ENCODE results near the gene CCBE1.

DNA sequence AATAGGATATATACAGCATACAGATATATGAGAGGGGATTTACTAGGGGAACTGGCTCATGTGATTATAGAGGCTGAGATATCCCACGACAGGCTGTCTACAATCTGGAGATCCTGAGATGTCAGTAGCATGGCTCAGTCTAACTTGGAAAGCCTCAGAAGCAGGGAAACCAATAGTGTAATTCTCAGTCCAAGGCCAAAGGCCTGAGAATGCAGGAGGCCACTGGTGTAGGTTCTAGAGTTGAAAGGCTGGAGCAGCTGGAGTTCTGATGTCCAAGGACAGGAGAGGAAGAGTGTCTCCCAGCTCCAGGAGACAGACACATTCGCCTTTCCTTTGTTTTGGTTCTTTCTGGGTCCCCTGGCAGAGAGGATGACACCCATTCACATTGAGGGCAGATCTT, 20.1 kb upstream of the CCBE1 start:
- no peak for TF ChIP-seq POLR2AphosphoS2 (conservative IDR thresholded peaks at IDR 0.05; ENCODE audit: low read length)
- TF ChIP-seq, protein P1, sequence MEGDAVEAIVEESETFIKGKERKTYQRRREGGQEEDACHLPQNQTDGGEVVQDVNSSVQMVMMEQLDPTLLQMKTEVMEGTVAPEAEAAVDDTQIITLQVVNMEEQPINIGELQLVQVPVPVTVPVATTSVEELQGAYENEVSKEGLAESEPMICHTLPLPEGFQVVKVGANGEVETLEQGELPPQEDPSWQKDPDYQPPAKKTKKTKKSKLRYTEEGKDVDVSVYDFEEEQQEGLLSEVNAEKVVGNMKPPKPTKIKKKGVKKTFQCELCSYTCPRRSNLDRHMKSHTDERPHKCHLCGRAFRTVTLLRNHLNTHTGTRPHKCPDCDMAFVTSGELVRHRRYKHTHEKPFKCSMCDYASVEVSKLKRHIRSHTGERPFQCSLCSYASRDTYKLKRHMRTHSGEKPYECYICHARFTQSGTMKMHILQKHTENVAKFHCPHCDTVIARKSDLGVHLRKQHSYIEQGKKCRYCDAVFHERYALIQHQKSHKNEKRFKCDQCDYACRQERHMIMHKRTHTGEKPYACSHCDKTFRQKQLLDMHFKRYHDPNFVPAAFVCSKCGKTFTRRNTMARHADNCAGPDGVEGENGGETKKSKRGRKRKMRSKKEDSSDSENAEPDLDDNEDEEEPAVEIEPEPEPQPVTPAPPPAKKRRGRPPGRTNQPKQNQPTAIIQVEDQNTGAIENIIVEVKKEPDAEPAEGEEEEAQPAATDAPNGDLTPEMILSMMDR (IDR thresholded peaks at IDR 0.05), result no peak
- no peak for TF ChIP-seq ESRRA (IDR thresholded peaks at IDR 0.05; ENCODE audit: borderline replicate concordance, low read length)
- no peak for TF ChIP-seq RAD21 (conservative IDR thresholded peaks at IDR 0.05 in 1 of 2, IDR thresholded peaks at IDR 0.05 in 1 of 2)
- TF ChIP-seq, protein P2, sequence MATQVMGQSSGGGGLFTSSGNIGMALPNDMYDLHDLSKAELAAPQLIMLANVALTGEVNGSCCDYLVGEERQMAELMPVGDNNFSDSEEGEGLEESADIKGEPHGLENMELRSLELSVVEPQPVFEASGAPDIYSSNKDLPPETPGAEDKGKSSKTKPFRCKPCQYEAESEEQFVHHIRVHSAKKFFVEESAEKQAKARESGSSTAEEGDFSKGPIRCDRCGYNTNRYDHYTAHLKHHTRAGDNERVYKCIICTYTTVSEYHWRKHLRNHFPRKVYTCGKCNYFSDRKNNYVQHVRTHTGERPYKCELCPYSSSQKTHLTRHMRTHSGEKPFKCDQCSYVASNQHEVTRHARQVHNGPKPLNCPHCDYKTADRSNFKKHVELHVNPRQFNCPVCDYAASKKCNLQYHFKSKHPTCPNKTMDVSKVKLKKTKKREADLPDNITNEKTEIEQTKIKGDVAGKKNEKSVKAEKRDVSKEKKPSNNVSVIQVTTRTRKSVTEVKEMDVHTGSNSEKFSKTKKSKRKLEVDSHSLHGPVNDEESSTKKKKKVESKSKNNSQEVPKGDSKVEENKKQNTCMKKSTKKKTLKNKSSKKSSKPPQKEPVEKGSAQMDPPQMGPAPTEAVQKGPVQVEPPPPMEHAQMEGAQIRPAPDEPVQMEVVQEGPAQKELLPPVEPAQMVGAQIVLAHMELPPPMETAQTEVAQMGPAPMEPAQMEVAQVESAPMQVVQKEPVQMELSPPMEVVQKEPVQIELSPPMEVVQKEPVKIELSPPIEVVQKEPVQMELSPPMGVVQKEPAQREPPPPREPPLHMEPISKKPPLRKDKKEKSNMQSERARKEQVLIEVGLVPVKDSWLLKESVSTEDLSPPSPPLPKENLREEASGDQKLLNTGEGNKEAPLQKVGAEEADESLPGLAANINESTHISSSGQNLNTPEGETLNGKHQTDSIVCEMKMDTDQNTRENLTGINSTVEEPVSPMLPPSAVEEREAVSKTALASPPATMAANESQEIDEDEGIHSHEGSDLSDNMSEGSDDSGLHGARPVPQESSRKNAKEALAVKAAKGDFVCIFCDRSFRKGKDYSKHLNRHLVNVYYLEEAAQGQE (IDR thresholded peaks at IDR 0.05), result no peak
- no peak for TF ChIP-seq GATA3 (IDR thresholded peaks at IDR 0.05; ENCODE audit: borderline replicate concordance)
- no peak for TF ChIP-seq POLR2A (IDR thresholded peaks at IDR 0.05; ENCODE audit: low read length)
- TF ChIP-seq TFCP2L1 (CRISPR knock-in tag; IDR thresholded peaks at IDR 0.05), result no peak
- no peak for TF ChIP-seq BHLHE40 (IDR thresholded peaks at IDR 0.05; ENCODE audit: low read depth, low read length)
